GM21515 (cell line): ENCODE data around the gene RCN1.

ENCODE experiments used
- ATAC-seq: cut with Tn5 transposase; IDR thresholded peaks from one replicate; pipeline ENCODE4 v1.9.1; 2021; ENCODE audit not compliant: unreplicated experiment

The RCN1 gene

DNA sequence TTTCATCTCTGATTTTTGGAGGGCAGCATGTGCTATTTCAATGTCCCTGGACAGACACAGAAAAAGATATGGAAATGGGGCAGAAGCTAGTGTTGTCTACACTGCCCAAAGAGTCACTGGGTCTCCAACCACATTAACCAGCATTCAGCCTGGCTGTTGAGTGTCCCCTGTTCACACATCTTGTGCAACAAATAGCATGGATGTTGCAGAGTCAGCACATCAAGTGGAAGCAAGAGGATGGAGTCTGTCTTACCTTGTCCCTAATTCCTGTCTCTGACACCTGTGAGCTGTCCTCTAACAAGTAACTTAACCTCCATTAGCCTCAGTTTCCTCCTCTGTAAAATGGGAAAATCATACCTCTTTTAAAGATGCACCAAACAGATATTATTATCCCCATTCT lies 60.2 kb downstream of the RCN1 start:
- no peak for ATAC-seq

DNA sequence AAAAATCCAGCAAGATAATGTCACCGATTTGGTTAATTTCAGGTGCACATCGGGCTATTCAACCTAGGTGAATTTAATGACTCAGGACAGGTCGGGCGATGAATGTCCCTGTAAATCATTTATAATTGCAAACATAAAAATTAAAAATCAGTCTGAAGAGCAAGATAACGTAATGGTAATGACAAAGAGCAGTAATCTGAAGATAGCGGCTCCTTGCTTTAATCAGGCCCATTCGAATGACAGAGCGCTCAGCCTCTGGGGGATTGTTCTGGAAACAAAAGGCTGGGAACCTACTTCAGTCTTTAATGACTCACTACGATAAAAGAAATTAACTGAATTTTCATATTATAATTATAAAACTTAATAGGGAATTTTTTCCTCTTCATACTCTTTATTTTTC lies 61.3 kb downstream of the RCN1 start:
- no peak for ATAC-seq

DNA sequence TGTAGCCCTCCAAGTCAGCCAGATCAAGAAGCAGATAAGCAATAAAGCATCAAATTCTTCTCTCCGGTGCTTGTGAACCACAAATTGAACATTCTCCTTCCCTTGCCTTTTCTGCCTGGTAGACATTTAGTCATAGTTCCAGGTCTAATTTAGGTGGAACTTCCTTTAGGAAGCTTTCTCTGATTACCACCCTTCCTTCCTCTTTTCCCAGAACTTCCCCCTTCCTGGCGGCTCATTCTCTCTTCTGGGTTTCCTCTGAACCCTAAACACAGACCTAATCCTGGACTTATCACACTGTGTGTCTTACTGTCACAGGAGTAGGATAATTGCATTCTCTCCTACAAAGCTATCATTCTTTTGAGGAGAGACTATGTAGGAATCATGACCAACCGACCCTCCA lies 61.9 kb downstream of the RCN1 start:
- no peak for ATAC-seq

DNA sequence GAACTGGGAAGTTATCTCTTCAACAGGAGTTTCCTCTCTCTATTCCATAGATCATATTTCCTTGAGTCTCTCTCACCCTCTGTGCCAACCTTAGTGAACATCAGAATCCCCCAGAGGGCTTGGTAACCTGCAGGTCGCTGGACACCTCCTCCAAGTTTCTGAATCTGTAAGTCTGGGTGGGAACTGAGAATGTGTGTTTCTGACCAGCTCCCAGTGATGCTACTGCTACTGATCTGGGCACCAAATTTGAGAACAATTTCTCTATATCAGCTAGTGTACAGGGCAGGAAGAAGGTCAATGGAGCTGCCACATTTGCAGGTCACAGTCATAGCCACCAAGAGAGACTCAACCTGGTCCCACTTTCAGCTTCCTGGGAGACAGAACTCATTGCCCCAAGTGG lies 62.9 kb downstream of the RCN1 start:
- ATAC-seq = no peak

DNA sequence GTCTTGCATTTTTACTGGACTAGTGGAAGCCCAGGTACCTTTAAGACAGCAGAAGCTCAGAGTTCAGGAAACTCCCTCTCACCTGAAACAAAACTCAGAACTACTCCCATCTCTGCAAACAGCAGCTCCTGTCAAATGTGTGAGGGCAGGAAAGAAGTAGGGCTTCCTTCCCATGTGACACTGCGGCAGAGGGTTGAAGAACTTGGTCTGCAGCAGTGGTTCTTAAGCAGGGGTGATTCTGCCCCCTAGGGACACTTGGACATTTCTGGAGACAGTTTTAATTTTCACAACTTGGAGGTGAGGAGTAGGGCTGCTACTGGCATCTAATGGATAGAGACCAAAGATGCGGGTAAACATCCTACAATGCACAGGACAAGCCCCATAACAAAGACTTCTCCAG lies 63.4 kb downstream of the RCN1 start:
- no peak for ATAC-seq
